ENCODE measurements around the gene POU2F1.

- no peak for TF ChIP-seq CTCF (IDR thresholded peaks at IDR 0.05)
- TF ChIP-seq POLR2A (IDR thresholded peaks at IDR 0.05): no peak
Measured at GRCh38 chr1:167312871-167313270, 92.2 kb downstream of the POU2F1 start.

Data from Peyer's patch (tissue), 4 donors.